ENCODE data around the gene IFNL1.
"Not testable (repeated sequence)": the region's sequence is repeated elsewhere in the genome, so short reads cannot be mapped to it uniquely, and the experiment has no call there.

The IFNL1 gene

DNA sequence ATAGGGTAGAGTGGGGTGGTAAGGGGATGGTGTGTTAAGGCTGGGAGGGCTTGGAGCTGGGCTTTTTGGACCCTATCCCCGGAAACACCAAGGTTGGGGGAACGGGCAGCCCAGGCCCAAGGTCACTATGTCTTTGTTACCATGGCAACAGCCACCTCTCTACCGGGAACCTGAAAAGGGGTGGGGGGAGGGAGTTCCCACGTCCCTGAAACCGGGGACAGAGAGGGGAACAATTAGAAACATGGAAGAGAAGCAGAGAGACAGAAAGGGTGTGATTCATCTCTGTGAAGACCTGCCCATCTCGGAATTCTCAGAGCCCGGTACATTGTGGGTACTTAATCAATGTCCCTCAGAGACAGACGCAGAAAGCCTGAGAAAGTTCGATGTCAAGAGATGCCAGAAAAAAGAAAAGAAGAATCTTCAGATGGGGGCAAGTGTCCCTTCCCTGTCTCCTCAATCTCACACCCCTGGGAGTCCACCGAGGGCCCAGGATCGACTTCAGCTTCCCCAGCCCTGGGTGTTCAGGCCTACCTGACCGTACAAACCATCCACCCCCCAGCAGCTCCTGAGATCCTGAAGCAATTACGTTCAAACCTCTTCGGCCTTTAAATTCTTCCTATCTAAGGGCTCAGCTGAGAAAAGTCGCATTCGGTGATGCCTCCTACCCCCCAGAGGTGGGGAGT is 31.3 kb downstream of the IFNL1 start:
- Histone ChIP-seq H3K9ac (ENCODE audit: low read length) (no peak overlapping the region), H3K36me3 (ENCODE audit: control insufficient read depth, low read depth, low read length) (no peaks in the 10 kb centered on the region), H3K27me3 (ENCODE audit: control insufficient read depth, insufficient read depth, low read length) (peaks cover 4% of the 10 kb centered on the region), H3K9me3 (ENCODE audit: control insufficient read depth, low read depth, low read length) (no peaks in the 10 kb centered on the region), H3K4me3 (ENCODE audit: low read length) (no peak overlapping the region), H3K27ac (ENCODE audit: low read length) (no peak overlapping the region), H3K4me1 (ENCODE audit: control insufficient read depth, low read depth, low read length) (peaks cover 10% of the 10 kb centered on the region)

DNA sequence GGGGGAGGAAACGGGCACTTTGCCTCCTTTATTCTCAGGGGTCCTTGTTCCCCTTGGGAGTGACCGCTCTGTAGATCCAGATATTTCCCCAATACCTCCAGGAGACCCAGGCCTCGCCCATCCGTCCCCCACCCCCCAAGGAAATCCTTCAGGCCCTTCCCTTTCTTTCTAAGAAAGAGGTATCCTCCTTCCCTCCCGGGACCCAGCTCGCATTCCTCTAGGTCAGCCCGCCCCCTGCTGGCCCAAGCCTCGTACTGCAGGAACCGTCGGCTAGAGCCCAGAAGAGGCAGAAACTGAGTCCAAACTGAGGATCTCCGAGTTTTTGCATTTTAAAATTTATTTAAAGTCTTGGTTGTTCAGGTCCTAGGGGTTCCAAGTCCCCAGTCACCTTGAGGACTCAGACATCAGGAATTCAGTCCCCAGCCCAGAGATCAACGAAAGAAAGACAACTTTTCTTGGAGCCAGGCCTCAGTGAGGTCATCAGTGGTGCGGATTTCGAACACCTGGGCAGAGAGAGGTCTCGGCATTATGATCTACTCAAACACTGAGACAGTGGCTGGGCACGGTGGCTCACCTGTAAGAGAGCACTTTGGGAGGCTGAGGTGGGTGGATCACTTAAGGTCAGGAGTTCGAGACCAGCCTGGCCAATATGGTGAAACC is 32.0 kb downstream of the IFNL1 start:
- Histone ChIP-seq H3K36me3 (ENCODE audit: control insufficient read depth, low read depth, low read length) (no peaks in the 10 kb centered on the region), H3K4me3 (ENCODE audit: low read length) (no peak overlapping the region), H3K9ac (ENCODE audit: low read length) (no peak overlapping the region), H3K4me1 (ENCODE audit: control insufficient read depth, low read depth, low read length) (peaks cover 10% of the 10 kb centered on the region), H3K27ac (ENCODE audit: low read length) (no peak overlapping the region), H3K27me3 (ENCODE audit: control insufficient read depth, insufficient read depth, low read length) (peaks cover 4% of the 10 kb centered on the region), H3K9me3 (ENCODE audit: control insufficient read depth, low read depth, low read length) (no peaks in the 10 kb centered on the region)

DNA sequence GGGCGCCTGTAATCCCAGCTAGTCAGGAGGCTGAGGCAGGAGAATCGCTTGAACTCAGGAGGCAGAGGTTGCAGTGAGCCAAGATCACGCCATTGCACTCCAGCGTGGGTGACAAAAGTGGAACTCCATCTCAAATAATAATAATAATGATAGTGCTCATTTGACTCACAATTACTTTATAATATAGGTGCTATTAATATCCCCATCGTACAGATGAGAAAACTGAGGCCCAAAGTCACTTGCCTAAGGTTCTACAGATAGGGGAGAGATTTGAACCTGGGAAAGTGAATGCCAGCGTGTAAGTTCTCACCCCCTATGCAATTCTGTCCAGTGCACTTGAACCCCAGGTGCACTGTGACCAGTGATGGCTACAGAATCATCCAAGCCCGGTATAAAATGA is 33.7 kb downstream of the IFNL1 start:
- H3K4me1 ChIP-seq (ENCODE audit: control insufficient read depth, low read depth, low read length), result peaks cover 10% of the 10 kb centered on the region
- no peak overlapping the region for H3K27ac ChIP-seq (ENCODE audit: low read length)
- no peaks in the 10 kb centered on the region for H3K36me3 ChIP-seq (ENCODE audit: control insufficient read depth, low read depth, low read length)
- H3K9me3 ChIP-seq (ENCODE audit: control insufficient read depth, low read depth, low read length), result no peaks in the 10 kb centered on the region
- peaks cover 4% of the 10 kb centered on the region for H3K27me3 ChIP-seq (ENCODE audit: control insufficient read depth, insufficient read depth, low read length)
- no peak overlapping the region for H3K4me3 ChIP-seq (ENCODE audit: low read length)
- no peak overlapping the region for H3K9ac ChIP-seq (ENCODE audit: low read length)

DNA sequence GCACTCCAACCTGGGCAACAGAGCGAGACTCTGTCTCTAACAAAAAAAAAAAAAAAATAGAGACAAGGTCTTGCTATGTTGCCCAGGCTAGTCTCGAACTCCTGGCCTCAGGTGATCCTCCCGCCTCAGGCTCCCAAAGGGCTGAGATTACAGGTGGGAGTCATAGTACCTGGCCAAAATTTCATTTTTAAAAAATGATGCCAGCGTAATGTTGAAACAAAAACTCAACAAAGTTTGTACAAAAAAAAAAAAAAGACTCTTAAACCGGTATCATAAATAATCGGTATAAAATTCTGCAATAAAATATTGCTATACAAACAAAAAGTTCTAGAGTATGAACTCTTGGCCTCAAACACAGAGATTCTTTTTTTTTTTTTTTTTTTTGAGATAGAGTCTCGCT is 36.1 kb downstream of the IFNL1 start:
- no peak overlapping the region for H3K27ac ChIP-seq (ENCODE audit: low read length)
- no peak overlapping the region for H3K4me3 ChIP-seq (ENCODE audit: low read length)
- no peaks in the 10 kb centered on the region for H3K9me3 ChIP-seq (ENCODE audit: control insufficient read depth, low read depth, low read length)
- H3K4me1 ChIP-seq (ENCODE audit: control insufficient read depth, low read depth, low read length), result peaks cover 7% of the 10 kb centered on the region
- no peak overlapping the region for H3K9ac ChIP-seq (ENCODE audit: low read length)
- H3K27me3 ChIP-seq (ENCODE audit: control insufficient read depth, insufficient read depth, low read length), result peaks cover 4% of the 10 kb centered on the region
- H3K36me3 ChIP-seq (ENCODE audit: control insufficient read depth, low read depth, low read length), result no peaks in the 10 kb centered on the region

DNA sequence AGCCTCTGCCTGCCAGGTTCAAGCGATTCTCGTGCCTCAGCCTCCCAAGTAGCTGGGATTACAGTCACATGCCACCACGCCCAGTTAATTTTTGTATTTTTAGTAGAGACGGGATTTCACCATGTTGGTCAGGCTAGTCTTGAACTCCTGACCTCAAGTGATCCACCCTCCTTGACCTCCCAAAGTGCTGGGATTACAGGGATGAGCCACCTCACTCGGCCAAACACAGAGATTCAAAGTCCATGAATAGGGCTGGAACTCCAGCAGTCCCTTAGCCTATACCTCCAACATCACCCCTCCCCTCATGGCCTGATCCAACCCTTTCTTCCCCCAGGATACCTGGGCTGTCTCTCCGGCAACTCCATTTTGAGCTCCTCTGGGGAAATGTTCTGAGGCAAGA is 36.5 kb downstream of the IFNL1 start:
- H3K4me1 ChIP-seq (ENCODE audit: control insufficient read depth, low read depth, low read length); H3K9me3 ChIP-seq (ENCODE audit: control insufficient read depth, low read depth, low read length); H3K36me3 ChIP-seq (ENCODE audit: control insufficient read depth, low read depth, low read length); H3K27ac ChIP-seq (ENCODE audit: low read length); H3K27me3 ChIP-seq (ENCODE audit: control insufficient read depth, insufficient read depth, low read length); H3K4me3 ChIP-seq (ENCODE audit: low read length); H3K9ac ChIP-seq (ENCODE audit: low read length): not testable (repeated sequence)

DNA sequence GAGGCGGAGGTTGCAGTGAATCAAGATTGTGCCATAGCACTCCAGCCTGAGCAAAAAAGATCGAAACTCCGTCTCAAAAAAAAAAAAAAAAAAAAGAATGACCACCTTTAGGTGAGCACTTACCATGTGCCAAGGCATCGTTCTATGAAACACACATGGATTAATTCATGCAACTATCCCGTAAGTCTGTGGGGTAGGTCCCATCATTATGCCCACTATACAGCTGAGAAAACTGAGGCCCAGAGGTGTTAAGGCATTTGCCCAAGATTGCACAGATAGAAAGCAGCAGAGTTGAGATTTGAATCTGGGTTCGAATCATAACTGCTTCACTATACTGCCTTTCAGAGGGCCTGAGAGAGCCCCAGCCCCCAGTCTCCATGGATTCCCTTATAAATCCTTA is 37.3 kb downstream of the IFNL1 start:
- H3K27me3 ChIP-seq (ENCODE audit: control insufficient read depth, insufficient read depth, low read length), result no peaks in the 10 kb centered on the region
- no peaks in the 10 kb centered on the region for H3K4me1 ChIP-seq (ENCODE audit: control insufficient read depth, low read depth, low read length)
- H3K36me3 ChIP-seq (ENCODE audit: control insufficient read depth, low read depth, low read length), result no peaks in the 10 kb centered on the region
- no peak overlapping the region for H3K4me3 ChIP-seq (ENCODE audit: low read length)
- no peak overlapping the region for H3K9ac ChIP-seq (ENCODE audit: low read length)
- no peaks in the 10 kb centered on the region for H3K9me3 ChIP-seq (ENCODE audit: control insufficient read depth, low read depth, low read length)
- H3K27ac ChIP-seq (ENCODE audit: low read length), result no peak overlapping the region

DNA sequence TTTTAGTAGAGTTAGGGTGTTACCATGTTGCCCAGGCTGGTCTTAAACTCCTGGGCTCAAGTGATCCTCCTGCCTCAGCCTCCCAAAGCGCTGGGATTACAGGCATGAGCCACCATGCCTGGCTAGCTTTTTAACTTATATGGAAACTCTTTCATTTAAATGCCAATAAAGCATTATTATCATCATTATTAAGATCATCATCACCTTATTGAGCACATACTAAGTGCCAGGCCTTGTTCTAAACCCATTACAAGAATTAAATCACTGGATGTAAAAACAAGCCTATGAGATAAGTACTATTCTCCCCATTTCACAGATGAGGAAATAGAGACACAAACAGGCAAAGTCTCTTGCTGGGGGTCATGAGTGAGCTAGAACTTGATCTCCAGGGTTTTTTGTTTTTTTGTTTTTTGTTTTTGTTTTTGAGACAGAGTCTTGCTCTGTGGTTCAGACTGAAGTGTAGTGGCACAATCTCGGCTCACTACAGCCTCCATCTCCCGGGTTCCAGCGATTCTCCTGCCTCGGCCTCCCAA is 38.3 kb downstream of the IFNL1 start:
- Histone ChIP-seq H3K27ac (ENCODE audit: low read length) (no peak overlapping the region), H3K4me3 (ENCODE audit: low read length) (no peak overlapping the region)

DNA sequence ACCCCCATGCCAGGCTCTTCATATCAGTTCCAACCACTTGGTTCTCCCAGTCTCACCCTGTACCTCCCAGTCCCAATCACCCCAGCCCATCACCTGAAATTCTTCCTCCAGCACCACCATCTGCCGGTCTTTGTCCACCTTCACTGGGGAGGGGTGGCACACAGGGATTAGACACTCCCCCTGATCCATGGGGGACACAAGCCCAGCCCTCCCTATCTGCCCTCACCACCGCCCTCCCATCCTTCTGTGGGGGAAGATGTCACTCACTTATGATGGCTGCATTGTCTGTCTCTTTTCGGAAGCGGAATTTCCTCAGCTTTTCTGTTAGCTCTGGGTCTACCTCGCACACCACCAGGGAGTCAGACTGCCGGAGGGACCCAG is 39.0 kb downstream of the IFNL1 start:
- no peaks in the 10 kb centered on the region for H3K4me1 ChIP-seq (ENCODE audit: control insufficient read depth, low read depth, low read length)
- no peaks in the 10 kb centered on the region for H3K9me3 ChIP-seq (ENCODE audit: control insufficient read depth, low read depth, low read length)
- H3K27ac ChIP-seq (ENCODE audit: low read length), result no peak overlapping the region
- no peak overlapping the region for H3K9ac ChIP-seq (ENCODE audit: low read length)
- H3K36me3 ChIP-seq (ENCODE audit: control insufficient read depth, low read depth, low read length), result no peaks in the 10 kb centered on the region
- H3K4me3 ChIP-seq (ENCODE audit: low read length), result no peak overlapping the region
- no peaks in the 10 kb centered on the region for H3K27me3 ChIP-seq (ENCODE audit: control insufficient read depth, insufficient read depth, low read length)

More for the DNA sequence above, 38.3 kb downstream of the IFNL1 start:
- no peaks in the 10 kb centered on the region for H3K36me3 ChIP-seq (ENCODE audit: control insufficient read depth, low read depth, low read length)
- no peaks in the 10 kb centered on the region for H3K27me3 ChIP-seq (ENCODE audit: control insufficient read depth, insufficient read depth, low read length)
- no peaks in the 10 kb centered on the region for H3K4me1 ChIP-seq (ENCODE audit: control insufficient read depth, low read depth, low read length)
- no peaks in the 10 kb centered on the region for H3K9me3 ChIP-seq (ENCODE audit: control insufficient read depth, low read depth, low read length)
- no peak overlapping the region for H3K9ac ChIP-seq (ENCODE audit: low read length)

DNA sequence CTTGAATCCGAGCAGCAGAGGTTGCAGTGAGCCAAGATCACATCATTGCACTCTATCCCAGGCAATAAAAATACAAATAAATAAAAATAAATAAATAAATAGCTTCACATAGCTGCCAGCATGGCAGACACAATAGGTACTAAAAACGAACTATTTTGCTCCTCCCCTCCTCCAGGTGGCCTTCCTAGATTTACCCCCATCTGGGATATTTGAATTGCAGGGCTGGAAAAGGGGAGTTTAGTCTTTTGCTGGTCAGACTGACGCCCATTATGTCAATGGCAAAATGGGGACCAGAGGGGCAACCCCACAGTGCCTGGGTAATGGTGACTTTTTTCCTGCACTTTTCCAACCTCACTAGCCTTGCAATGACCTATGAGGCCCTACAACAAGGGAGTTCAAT is 40.3 kb downstream of the IFNL1 start:
- Histone ChIP-seq H3K36me3 (ENCODE audit: control insufficient read depth, low read depth, low read length) (no peaks in the 10 kb centered on the region), H3K4me1 (ENCODE audit: control insufficient read depth, low read depth, low read length) (peaks cover 3% of the 10 kb centered on the region), H3K9ac (ENCODE audit: low read length) (no peak overlapping the region), H3K27ac (ENCODE audit: low read length) (no peak overlapping the region), H3K9me3 (ENCODE audit: control insufficient read depth, low read depth, low read length) (no peaks in the 10 kb centered on the region), H3K4me3 (ENCODE audit: low read length) (no peak overlapping the region), H3K27me3 (ENCODE audit: control insufficient read depth, insufficient read depth, low read length) (no peaks in the 10 kb centered on the region)

DNA sequence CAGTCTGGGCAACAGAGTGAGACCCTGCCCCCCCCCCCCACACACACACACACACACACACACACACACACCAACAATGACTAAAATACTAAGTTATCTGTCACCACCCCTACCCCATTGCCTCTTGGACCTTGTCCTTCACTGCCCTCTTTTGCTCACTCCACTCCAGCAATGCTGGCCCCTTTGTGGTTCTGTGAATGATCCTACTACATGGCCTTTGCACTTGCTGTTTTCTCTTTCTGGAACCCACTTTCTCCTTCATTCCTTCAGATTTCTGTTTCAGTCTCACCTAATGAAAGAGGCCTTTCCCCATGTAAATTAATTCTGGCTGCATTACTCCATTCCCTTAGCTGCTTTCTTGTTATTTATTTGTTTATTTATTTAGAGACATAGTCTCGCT is 43.5 kb downstream of the IFNL1 start:
- H3K9ac ChIP-seq (ENCODE audit: low read length), result no peak overlapping the region
- no peak overlapping the region for H3K27ac ChIP-seq (ENCODE audit: low read length)
- no peak overlapping the region for H3K4me3 ChIP-seq (ENCODE audit: low read length)
- no peaks in the 10 kb centered on the region for H3K36me3 ChIP-seq (ENCODE audit: control insufficient read depth, low read depth, low read length)
- peaks cover 10% of the 10 kb centered on the region for H3K4me1 ChIP-seq (ENCODE audit: control insufficient read depth, low read depth, low read length)
- H3K27me3 ChIP-seq (ENCODE audit: control insufficient read depth, insufficient read depth, low read length), result no peaks in the 10 kb centered on the region
- H3K9me3 ChIP-seq (ENCODE audit: control insufficient read depth, low read depth, low read length), result no peaks in the 10 kb centered on the region

DNA sequence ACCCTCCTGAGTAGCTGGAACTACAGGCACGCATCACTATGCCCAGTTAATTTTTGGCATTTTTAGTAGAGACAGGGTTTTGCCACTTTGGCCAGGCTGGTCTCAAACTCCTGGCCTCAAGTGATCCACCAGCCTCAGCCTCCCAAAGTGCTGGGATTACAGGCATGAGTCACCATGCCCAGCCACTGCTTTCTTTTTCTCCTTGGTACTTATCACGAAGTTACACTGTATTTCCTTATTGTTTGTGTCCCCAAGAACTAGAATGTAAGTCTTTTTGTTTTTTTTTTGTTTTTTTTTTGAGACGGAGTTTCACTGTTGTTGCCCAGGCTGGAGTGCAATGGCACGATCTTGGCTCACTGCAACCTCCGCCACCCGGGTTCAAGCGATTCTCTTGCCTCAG is 43.9 kb downstream of the IFNL1 start:
- H3K36me3 ChIP-seq (ENCODE audit: control insufficient read depth, low read depth, low read length); H3K27ac ChIP-seq (ENCODE audit: low read length); H3K9ac ChIP-seq (ENCODE audit: low read length); H3K4me3 ChIP-seq (ENCODE audit: low read length); H3K27me3 ChIP-seq (ENCODE audit: control insufficient read depth, insufficient read depth, low read length); H3K9me3 ChIP-seq (ENCODE audit: control insufficient read depth, low read depth, low read length): not testable (repeated sequence)
- peaks cover 10% of the 10 kb centered on the region for H3K4me1 ChIP-seq (ENCODE audit: control insufficient read depth, low read depth, low read length)

DNA sequence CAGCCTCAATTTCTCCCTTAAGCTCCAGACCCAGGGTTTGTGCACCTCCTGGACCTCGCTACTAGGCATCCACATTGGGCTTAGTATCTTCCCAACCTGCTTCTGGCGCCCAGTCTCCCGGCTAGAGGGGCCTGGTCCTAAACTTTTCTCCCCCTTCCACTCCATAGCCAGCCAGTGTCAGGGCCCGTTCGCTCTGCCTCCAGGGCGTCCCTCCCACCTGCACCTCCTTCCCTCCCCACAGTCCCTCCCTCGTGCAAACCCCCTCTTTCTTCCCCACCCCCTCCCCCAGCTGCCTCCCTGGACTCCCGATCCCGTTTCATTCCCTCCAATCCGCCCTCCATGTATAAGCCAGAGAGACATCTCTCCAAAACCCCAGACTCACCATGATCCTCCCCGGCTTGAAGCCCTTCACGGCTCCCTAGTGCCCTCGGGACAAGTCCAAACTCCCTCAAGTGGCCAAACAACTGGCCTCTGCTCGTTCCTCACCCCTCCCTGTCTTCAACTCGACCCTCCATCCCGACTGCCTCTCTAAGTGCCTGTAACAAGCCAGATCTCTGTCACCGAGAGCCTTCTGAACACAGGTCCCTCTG is 45.0 kb downstream of the IFNL1 start:
- Histone ChIP-seq H3K36me3 (ENCODE audit: control insufficient read depth, low read depth, low read length) (no peaks in the 10 kb centered on the region), H3K9ac (ENCODE audit: low read length) (peak overlapping the region; percentile 63), H3K27me3 (ENCODE audit: control insufficient read depth, insufficient read depth, low read length) (no peaks in the 10 kb centered on the region), H3K4me1 (ENCODE audit: control insufficient read depth, low read depth, low read length) (peaks cover 10% of the 10 kb centered on the region), H3K9me3 (ENCODE audit: control insufficient read depth, low read depth, low read length) (no peaks in the 10 kb centered on the region), H3K27ac (ENCODE audit: low read length) (peak overlapping the region; percentile 2), H3K4me3 (ENCODE audit: low read length) (peak overlapping the region; percentile 88)
